ENCODE measurements around the gene FAM118B. TPM values are rescaled to one million over a fixed set of nuclear protein-coding genes. Genes with fewer than 3 reads are reported as not detected.

FAM118B gene
- total RNA-seq, 1 experiment from 2014 or later: 41.6 TPM

- Histone ChIP-seq H3K9me3 (ENCODE audit: control insufficient read depth, insufficient read depth, low read depth, low read length) (no peaks in the 10 kb centered on the region), H3K4me3 (ENCODE audit: low read depth in 2 of 2, low read length in 2 of 2) (no peak overlapping the region), H3K27ac (ENCODE audit: low read length) (no peak overlapping the region), H3K36me3 (ENCODE audit: control insufficient read depth, insufficient read depth, low read length) (no peaks in the 10 kb centered on the region), H3K4me1 (ENCODE audit: control insufficient read depth, insufficient read depth, low read length) (no peaks in the 10 kb centered on the region), H3K27me3 (ENCODE audit: control insufficient read depth, insufficient read depth, low read length) (no peaks in the 10 kb centered on the region)
- no peak for TF ChIP-seq REST (IDR thresholded peaks at IDR 0.05; ENCODE audit: insufficient read depth in 1 of 2, low read depth in 2 of 2, low read length in 1 of 2)
- TF ChIP-seq POLR2AphosphoS5 (IDR thresholded peaks at IDR 0.05; ENCODE audit: low read depth, low read length): no peak
- TF ChIP-seq TCF7L2 (IDR thresholded peaks at IDR 0.05; ENCODE audit: low read depth, low read length): no peak
- TF ChIP-seq CTCF (IDR thresholded peaks at IDR 0.05): no peak
- TF ChIP-seq SIN3A (IDR thresholded peaks at IDR 0.05; ENCODE audit: borderline replicate concordance, insufficient read depth, low read depth, low read length): no peak
- intact Hi-C loops (cut with micrococcal nuclease; ENCODE audit: unreplicated experiment) (no loop called here), in situ Hi-C loops (cut with HindIII; ENCODE audit: low pct_unique_long_range_greater_than_20kb, low sequenced_read_pairs) (no loop called here)
- no peak for ATAC-seq
- DNase-seq (ENCODE audit: low read depth, low spot score): no peak
- no TSS peak for BruUV-seq (replicated peaks)
- CTCF ChIA-PET: no interaction called here
- POLR2A ChIA-PET: no interaction called here
These were observed 45.2 kb upstream of the FAM118B start for GRCh38 chr11:126166413-126166812.

- no peak overlapping the region for H3K4me3 ChIP-seq (ENCODE audit: low read depth in 2 of 2, low read length in 2 of 2)
- H3K9me3 ChIP-seq (ENCODE audit: control insufficient read depth, insufficient read depth, low read depth, low read length): no peaks in the 10 kb centered on the region
- H3K36me3 ChIP-seq (ENCODE audit: control insufficient read depth, insufficient read depth, low read length): no peaks in the 10 kb centered on the region
- intact Hi-C loops (cut with micrococcal nuclease; ENCODE audit: unreplicated experiment) (no loop called here), in situ Hi-C loops (cut with HindIII; ENCODE audit: low pct_unique_long_range_greater_than_20kb, low sequenced_read_pairs) (no loop called here)
- no peak for TF ChIP-seq POLR2AphosphoS5 (IDR thresholded peaks at IDR 0.05; ENCODE audit: low read depth, low read length)
- TF ChIP-seq TCF7L2 (IDR thresholded peaks at IDR 0.05; ENCODE audit: low read depth, low read length): no peak
- no peak for TF ChIP-seq CTCF (IDR thresholded peaks at IDR 0.05)
- TF ChIP-seq SIN3A (IDR thresholded peaks at IDR 0.05; ENCODE audit: borderline replicate concordance, insufficient read depth, low read depth, low read length): no peak
- TF ChIP-seq REST (IDR thresholded peaks at IDR 0.05; ENCODE audit: insufficient read depth in 1 of 2, low read depth in 2 of 2, low read length in 1 of 2): no peak
- no peak for ATAC-seq
- ChIA-PET POLR2A (no interaction called here), CTCF (no interaction called here)
- BruUV-seq (replicated peaks): no TSS peak
- H3K4me1 ChIP-seq (ENCODE audit: control insufficient read depth, insufficient read depth, low read length): no peaks in the 10 kb centered on the region
- no peak for DNase-seq (ENCODE audit: low read depth, low spot score)
- no peaks in the 10 kb centered on the region for H3K27me3 ChIP-seq (ENCODE audit: control insufficient read depth, insufficient read depth, low read length)
- H3K27ac ChIP-seq (ENCODE audit: low read length): no peak overlapping the region
These were observed 44.1 kb upstream of the FAM118B start for GRCh38 chr11:126167488-126167887.

Measured in Panc1 (cell line).